OCI-LY1 (cell line): Measurements from ENCODE around the gene TTLL10.

ENCODE experiments used
- H2AFZ ChIP-seq: fragments of 200-600 bp; sonication (generic), shearing (Covaris generic); 2 replicates; pipeline ENCODE4 v1.6.0; 2014; ENCODE audit warnings: antibody characterized with exemption, mild to moderate bottlenecking, low read length
- H3F3A ChIP-seq: fragments of 200-600 bp; sonication (generic), shearing (Covaris generic); 2 replicates; pipeline ENCODE4 v1.6.0; 2014; ENCODE audit warnings: mild to moderate bottlenecking, antibody characterized with exemption, low read length, moderate library complexity; ENCODE audit not compliant: insufficient read depth
- H3K27ac ChIP-seq: fragments of 200-600 bp; sonication (generic); 2 replicates; pipeline ENCODE4 v1.5.1; 2014; ENCODE audit warnings: low read length, mixed run types, mild to moderate bottlenecking, low read depth; ENCODE audit not compliant: poor library complexity, severe bottlenecking
- H3K27me3 ChIP-seq: fragments of 200-600 bp; sonication (generic); 2 replicates; pipeline ENCODE4 v1.6.0; 2014; ENCODE audit warnings: antibody characterized with exemption, mild to moderate bottlenecking, low read length, moderate library complexity; ENCODE audit not compliant: insufficient read depth
- H3K36me3 ChIP-seq: fragments of 200-600 bp; sonication (generic); 2 replicates; pipeline ENCODE4 v1.6.1; 2014; ENCODE audit warnings: mild to moderate bottlenecking, antibody characterized with exemption, low read length, moderate library complexity, mixed read lengths; ENCODE audit not compliant: insufficient read depth
- H3K4me1 ChIP-seq: fragments of 200-600 bp; sonication (generic); 2 replicates; pipeline ENCODE4 v1.5.1; 2014; ENCODE audit warnings: mild to moderate bottlenecking, low read length, moderate library complexity; ENCODE audit not compliant: insufficient read depth, severe bottlenecking
- H3K4me2 ChIP-seq: fragments of 200-600 bp; sonication (generic), shearing (Covaris generic); 2 replicates; pipeline ENCODE4 v1.6.1; 2014; ENCODE audit warnings: low read length
- H3K4me3 ChIP-seq: fragments of 200-600 bp; sonication (generic); 2 replicates; pipeline ENCODE4 v1.5.1; 2014; ENCODE audit warnings: low read length, low read depth, mild to moderate bottlenecking, mixed read lengths; ENCODE audit not compliant: poor library complexity, severe bottlenecking
- H3K79me2 ChIP-seq: fragments of 200-600 bp; shearing (Covaris generic); 2 replicates; pipeline ENCODE4 v1.6.1; 2016; ENCODE audit warnings: mixed run types, low read length, mixed read lengths; ENCODE audit not compliant: insufficient read depth
- H3K9ac ChIP-seq: fragments of 200-600 bp; sonication (generic), shearing (Covaris generic); 2 replicates; pipeline ENCODE4 v1.6.1; 2014; ENCODE audit warnings: mild to moderate bottlenecking, low read length, mixed read lengths
- H3K9me2 ChIP-seq: fragments of 200-600 bp; sonication (generic), shearing (Covaris generic); 2 replicates; pipeline ENCODE4 v1.6.1; 2014; ENCODE audit warnings: low read depth, mild to moderate bottlenecking, low read length, mixed read lengths
- H3K9me3 ChIP-seq: fragments of 200-600 bp; shearing (Covaris generic); 2 replicates; pipeline ENCODE4 v1.6.1; 2014; ENCODE audit warnings: low read length, mixed read lengths
- H4K20me1 ChIP-seq: fragments of 200-600 bp; sonication (generic), shearing (Covaris generic); 2 replicates; pipeline ENCODE4 v1.6.0; 2016; ENCODE audit warnings: mild to moderate bottlenecking, low read length; ENCODE audit not compliant: insufficient read depth
- CTCF ChIP-seq: fragments of 200-600 bp; sonication (generic), shearing (Covaris generic); IDR thresholded peaks from 2 replicates; pipeline ENCODE4 v1.5.1; 2017; ENCODE audit warnings: mild to moderate bottlenecking, antibody characterized with exemption, low read length, moderate library complexity, mixed read lengths
- EZH2 ChIP-seq: fragments of 200-600 bp; sonication (generic), shearing (Covaris generic); IDR thresholded peaks from 2 replicates; pipeline ENCODE4 v1.8.0; 2017; ENCODE audit warnings: borderline replicate concordance, mixed run types, mild to moderate bottlenecking, antibody characterized with exemption, low read length, moderate library complexity, mixed read lengths

The TTLL10 gene

GRCh38 chr1:1132956-1133750 is 40.5 kb upstream of the TTLL10 start:
- Histone ChIP-seq H3K79me2 (no peaks in the 10 kb centered on the region), H3K9ac (no peak overlapping the region), H3K9me2 (no peaks in the 10 kb centered on the region), H3K9me3 (no peaks in the 10 kb centered on the region), H3K27me3 (0 out of 2 replicates have a peak, but pooled peaks cover 7% of the 10 kb centered on the region), H3K36me3 (no peaks in the 10 kb centered on the region), H3K27ac (no peak overlapping the region), H3K4me2 (no peak overlapping the region), H3K4me3 (no peak overlapping the region), H4K20me1 (no peaks in the 10 kb centered on the region), H3K4me1 (peaks cover 6% of the 10 kb centered on the region), H2AFZ (no peak overlapping the region), H3F3A (no peaks in the 10 kb centered on the region)
- TF ChIP-seq EZH2 (no peak), CTCF (no peak)

GRCh38 chr1:1134300-1134970 is 39.2 kb upstream of the TTLL10 start:
- Histone ChIP-seq H3K4me3 (no peak overlapping the region), H2AFZ (no peak overlapping the region), H3K4me2 (no peak overlapping the region), H3K27me3 (0 out of 2 replicates have a peak, but pooled peaks cover 7% of the 10 kb centered on the region), H3K9me3 (no peaks in the 10 kb centered on the region), H3K9me2 (no peaks in the 10 kb centered on the region), H4K20me1 (no peaks in the 10 kb centered on the region), H3K79me2 (no peaks in the 10 kb centered on the region), H3K4me1 (peaks cover 6% of the 10 kb centered on the region), H3K9ac (no peak overlapping the region), H3F3A (no peaks in the 10 kb centered on the region), H3K27ac (no peak overlapping the region), H3K36me3 (no peaks in the 10 kb centered on the region)
- no peak for TF ChIP-seq EZH2
- no peak for TF ChIP-seq CTCF

- H3K4me2 ChIP-seq: no peak overlapping the region
- no peaks in the 10 kb centered on the region for H4K20me1 ChIP-seq
- H3K79me2 ChIP-seq: no peaks in the 10 kb centered on the region
- H3K9me2 ChIP-seq: no peaks in the 10 kb centered on the region
- no peak overlapping the region for H3K9ac ChIP-seq
- no peaks in the 10 kb centered on the region for H3K36me3 ChIP-seq
- H3K4me1 ChIP-seq: peaks cover 6% of the 10 kb centered on the region
- no peaks in the 10 kb centered on the region for H3K9me3 ChIP-seq
- TF ChIP-seq EZH2: no peak
- TF ChIP-seq CTCF: no peak
- H2AFZ ChIP-seq: no peak overlapping the region
- H3K27ac ChIP-seq: no peak overlapping the region
- no peak overlapping the region for H3K4me3 ChIP-seq
- H3F3A ChIP-seq: no peaks in the 10 kb centered on the region
- H3K27me3 ChIP-seq: 0 out of 2 replicates have a peak, but pooled peaks cover 6% of the 10 kb centered on the region
Observed at GRCh38 chr1:1135339-1136136, 38.1 kb upstream of the TTLL10 start.
